Upper lobe of left lung (tissue), 4 donors: ENCODE data around the gene ALB.

ENCODE experiments used
- POLR2A ChIP-seq, 4 donors: fragments of 450-650 bp; IDR thresholded peaks; one replicate each; pipeline ENCODE4 v1.5.1; 2016 to 2017; ENCODE audit warnings: antibody characterized with exemption in 4 of 4, mild to moderate bottlenecking in 2 of 4
- POLR2AphosphoS5 ChIP-seq, 2 donors: sonication (generic); formaldehyde crosslinking; IDR thresholded peaks; one replicate each; pipeline ENCODE4 v1.5.1; 2017; ENCODE audit warnings: antibody characterized with exemption in 2 of 2
- TF ChIP-seq, protein P1 (sequence below), 6 experiments: fragments of 450-650 bp in 4 of 6; fragments of 200-600 bp in 2 of 6; sonication (generic) in 2 of 6; IDR thresholded peaks; one replicate each; pipeline ENCODE4 v1.5.1; 2016 to 2019; ENCODE audit warnings: antibody characterized with exemption in 6 of 6

- TF ChIP-seq POLR2A (IDR thresholded peaks at IDR 0.05) = no peak
- TF ChIP-seq, protein P1, sequence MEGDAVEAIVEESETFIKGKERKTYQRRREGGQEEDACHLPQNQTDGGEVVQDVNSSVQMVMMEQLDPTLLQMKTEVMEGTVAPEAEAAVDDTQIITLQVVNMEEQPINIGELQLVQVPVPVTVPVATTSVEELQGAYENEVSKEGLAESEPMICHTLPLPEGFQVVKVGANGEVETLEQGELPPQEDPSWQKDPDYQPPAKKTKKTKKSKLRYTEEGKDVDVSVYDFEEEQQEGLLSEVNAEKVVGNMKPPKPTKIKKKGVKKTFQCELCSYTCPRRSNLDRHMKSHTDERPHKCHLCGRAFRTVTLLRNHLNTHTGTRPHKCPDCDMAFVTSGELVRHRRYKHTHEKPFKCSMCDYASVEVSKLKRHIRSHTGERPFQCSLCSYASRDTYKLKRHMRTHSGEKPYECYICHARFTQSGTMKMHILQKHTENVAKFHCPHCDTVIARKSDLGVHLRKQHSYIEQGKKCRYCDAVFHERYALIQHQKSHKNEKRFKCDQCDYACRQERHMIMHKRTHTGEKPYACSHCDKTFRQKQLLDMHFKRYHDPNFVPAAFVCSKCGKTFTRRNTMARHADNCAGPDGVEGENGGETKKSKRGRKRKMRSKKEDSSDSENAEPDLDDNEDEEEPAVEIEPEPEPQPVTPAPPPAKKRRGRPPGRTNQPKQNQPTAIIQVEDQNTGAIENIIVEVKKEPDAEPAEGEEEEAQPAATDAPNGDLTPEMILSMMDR (IDR thresholded peaks at IDR 0.05) = no peak
- TF ChIP-seq POLR2AphosphoS5 (IDR thresholded peaks at IDR 0.05) = no peak
Observed at GRCh38 chr4:73432169-73433000, 28.3 kb downstream of the ALB start.
